ENCODE measurements around the gene MAT2A.

DNA sequence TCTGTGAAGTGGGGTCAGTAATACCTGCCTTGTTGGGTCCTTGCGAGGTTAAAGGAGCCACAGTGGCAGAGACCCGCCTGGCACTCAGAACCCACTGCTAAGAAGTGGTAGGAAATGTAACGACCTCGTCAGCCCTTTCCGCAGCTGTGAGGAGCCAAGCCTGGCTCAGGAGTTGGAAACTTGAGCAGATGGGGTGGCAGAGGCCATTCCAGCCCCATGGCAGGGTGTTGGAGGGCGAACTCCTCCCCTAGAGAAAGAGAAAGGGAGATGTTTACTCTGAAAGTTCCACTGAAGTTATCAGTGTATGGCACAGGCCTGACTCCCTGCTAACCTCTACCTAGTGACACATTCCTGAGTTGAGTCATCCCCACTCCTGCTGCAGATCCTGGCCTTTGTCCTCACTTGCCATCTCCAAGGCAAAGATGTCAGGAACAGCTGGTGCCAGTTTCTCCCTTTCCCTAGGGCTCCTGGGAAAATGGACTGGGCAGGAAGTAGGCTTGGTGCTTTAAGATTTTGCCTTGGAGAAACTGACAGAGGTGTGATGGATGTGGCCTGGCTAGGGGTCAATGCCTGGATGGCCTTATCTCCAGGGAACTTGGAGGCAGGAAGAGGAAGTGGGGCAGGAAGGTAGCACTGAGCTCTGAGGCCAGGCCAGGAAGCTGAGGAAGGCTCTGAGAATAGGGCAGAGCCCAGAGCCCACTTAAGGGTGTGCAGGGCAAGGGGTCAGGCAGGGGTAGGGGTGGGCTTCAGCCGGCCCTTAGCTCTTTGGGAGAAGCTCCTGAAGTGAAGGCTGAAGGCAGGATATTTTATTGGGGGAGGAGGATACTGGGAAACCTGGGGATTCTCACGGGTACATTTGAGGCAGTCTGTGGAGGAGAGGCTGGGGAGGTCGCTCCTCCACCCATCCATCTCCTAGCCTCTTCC, 46.2 kb downstream of the MAT2A start:
- TF ChIP-seq, protein P1, sequence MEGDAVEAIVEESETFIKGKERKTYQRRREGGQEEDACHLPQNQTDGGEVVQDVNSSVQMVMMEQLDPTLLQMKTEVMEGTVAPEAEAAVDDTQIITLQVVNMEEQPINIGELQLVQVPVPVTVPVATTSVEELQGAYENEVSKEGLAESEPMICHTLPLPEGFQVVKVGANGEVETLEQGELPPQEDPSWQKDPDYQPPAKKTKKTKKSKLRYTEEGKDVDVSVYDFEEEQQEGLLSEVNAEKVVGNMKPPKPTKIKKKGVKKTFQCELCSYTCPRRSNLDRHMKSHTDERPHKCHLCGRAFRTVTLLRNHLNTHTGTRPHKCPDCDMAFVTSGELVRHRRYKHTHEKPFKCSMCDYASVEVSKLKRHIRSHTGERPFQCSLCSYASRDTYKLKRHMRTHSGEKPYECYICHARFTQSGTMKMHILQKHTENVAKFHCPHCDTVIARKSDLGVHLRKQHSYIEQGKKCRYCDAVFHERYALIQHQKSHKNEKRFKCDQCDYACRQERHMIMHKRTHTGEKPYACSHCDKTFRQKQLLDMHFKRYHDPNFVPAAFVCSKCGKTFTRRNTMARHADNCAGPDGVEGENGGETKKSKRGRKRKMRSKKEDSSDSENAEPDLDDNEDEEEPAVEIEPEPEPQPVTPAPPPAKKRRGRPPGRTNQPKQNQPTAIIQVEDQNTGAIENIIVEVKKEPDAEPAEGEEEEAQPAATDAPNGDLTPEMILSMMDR (optimal IDR thresholded peaks at IDR 0.05 in 1 of 3, IDR thresholded peaks at IDR 0.05 in 1 of 3, conservative IDR thresholded peaks at IDR 0.05 in 1 of 3; ENCODE audit: extremely low read depth in 1 of 3, insufficient read depth in 2 of 3, low read length in 3 of 3), result no peak
- no peak for TF ChIP-seq EZH2 (IDR thresholded peaks at IDR 0.05; ENCODE audit: low read length)
